Neural progenitor cell (in vitro differentiated cells): ENCODE data around the gene NCOA1. TPM values are rescaled to one million over a fixed set of nuclear protein-coding genes. Genes with fewer than 3 reads are reported as not detected.

Source experiments
- DNase-seq: peaks from one replicate; pipeline ENCODE4 v3.0.0-alpha.2; 2016; ENCODE audit warnings: low spot score
- H2AFZ ChIP-seq: fragments of 200-600 bp; sonication (generic); replicated peaks from 2 replicates; pipeline ENCODE4 v1.6.1; 2016; ENCODE audit warnings: antibody characterized with exemption
- H3F3A ChIP-seq: fragments of 200-600 bp; sonication (generic); 2 replicates; pipeline ENCODE4 v1.6.1; 2016; ENCODE audit warnings: antibody characterized with exemption, low read depth
- H3K27ac ChIP-seq: fragments of 200-600 bp; sonication (generic); 2 replicates; pipeline ENCODE4 v1.5.1; 2016; ENCODE audit warnings: mild to moderate bottlenecking
- H3K27me3 ChIP-seq: fragments of 200-600 bp; sonication (generic); 2 replicates; pipeline ENCODE4 v1.6.1; 2016; ENCODE audit warnings: mild to moderate bottlenecking, moderate library complexity
- H3K36me3 ChIP-seq: fragments of 200-600 bp; sonication (generic); 2 replicates; pipeline ENCODE4 v1.5.1; 2016
- H3K4me1 ChIP-seq: fragments of 200-600 bp; sonication (generic); 2 replicates; pipeline ENCODE4 v1.6.1; 2016; ENCODE audit warnings: mixed run types
- H3K4me2 ChIP-seq: fragments of 200-600 bp; sonication (generic); 2 replicates; pipeline ENCODE4 v1.6.1; 2016
- H3K4me3 ChIP-seq: fragments of 200-600 bp; sonication (generic); 2 replicates; pipeline ENCODE4 v1.5.1; 2016
- H3K79me2 ChIP-seq: fragments of 200-600 bp; sonication (generic); 2 replicates; pipeline ENCODE4 v1.6.1; 2016; ENCODE audit warnings: low read depth
- H3K9ac ChIP-seq: fragments of 200-600 bp; sonication (generic); 2 replicates; pipeline ENCODE4 v1.6.1; 2016
- H3K9me3 ChIP-seq: fragments of 200-600 bp; sonication (generic); 2 replicates; pipeline ENCODE4 v1.5.1; 2016; ENCODE audit warnings: low read depth
- H4K20me1 ChIP-seq: fragments of 200-600 bp; sonication (generic); 2 replicates; pipeline ENCODE4 v1.6.1; 2016; ENCODE audit warnings: low read depth
- H3K27ac Mint-ChIP-seq: 3 replicates; pipeline ENCODE4 v1.8.0; 2021; ENCODE audit warnings: mixed read lengths
- H3K27me3 Mint-ChIP-seq: 2 replicates; pipeline ENCODE4 v1.8.0; 2022; ENCODE audit warnings: low read depth, mild to moderate bottlenecking, inconsistent platforms, moderate library complexity, mixed read lengths; ENCODE audit not compliant: insufficient read depth
- H3K36me3 Mint-ChIP-seq: 3 replicates; pipeline ENCODE4 v1.8.0; 2021; ENCODE audit warnings: mixed read lengths
- H3K4me1 Mint-ChIP-seq: 3 replicates; pipeline ENCODE4 v1.8.0; 2021; ENCODE audit warnings: mixed read lengths
- H3K4me3 Mint-ChIP-seq: 3 replicates; pipeline ENCODE4 v1.8.0; 2021; ENCODE audit warnings: mild to moderate bottlenecking, moderate library complexity, mixed read lengths
- H3K9me3 Mint-ChIP-seq: 3 replicates; pipeline ENCODE4 v1.8.0; 2020; ENCODE audit warnings: mixed read lengths
- EZH2 ChIP-seq: fragments of 200-600 bp; sonication (generic); IDR thresholded peaks from 2 replicates; pipeline ENCODE4 v1.6.1; 2017; ENCODE audit warnings: antibody characterized with exemption, mild to moderate bottlenecking, moderate library complexity
- EZH2phosphoT487 ChIP-seq: fragments of 200-600 bp; sonication (generic); IDR thresholded peaks from 2 replicates; pipeline ENCODE4 v1.6.1; 2017; ENCODE audit warnings: antibody characterized with exemption
- total RNA-seq: library from RNA; depleted of rRNA; stranded (reverse); fragments of >200 nt; gene quantifications from 2 replicates; pipeline ENCODE4 v1.2.3, GENCODE V29; 2015; ENCODE audit warnings: low replicate concordance
- TF ChIP-seq, protein P1 (sequence below): fragments of 200-600 bp; sonication (generic); IDR thresholded peaks from 2 replicates; pipeline ENCODE4 v1.5.1; 2017; ENCODE audit warnings: antibody characterized with exemption, mild to moderate bottlenecking

NCOA1 gene
- total RNA-seq, 1 donor from 2014 or later, result 29.3 TPM

DNA sequence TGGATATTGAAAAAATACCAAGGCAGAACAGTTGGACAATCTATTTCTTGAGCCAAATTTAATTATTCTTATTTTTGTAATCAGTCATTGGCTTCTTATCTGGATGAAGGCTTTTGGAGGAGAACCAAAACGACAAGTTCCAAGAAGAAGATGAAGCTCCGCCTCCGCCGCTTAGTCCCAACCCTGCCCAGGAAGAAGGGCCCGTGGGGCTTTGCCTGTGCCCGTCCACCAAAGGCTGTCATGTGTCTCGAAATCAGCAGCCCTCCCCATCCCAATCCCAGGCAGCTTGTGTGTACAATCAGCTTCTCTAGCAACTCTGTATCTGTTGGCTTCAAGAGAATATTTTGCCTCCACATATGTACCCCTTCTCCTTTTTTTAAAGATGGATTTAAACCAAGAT lies 277.5 kb downstream of the NCOA1 start:
- Histone ChIP-seq H3K79me2 (no peaks in the 10 kb centered on the region), H2AFZ (no peak overlapping the region), H4K20me1 (no peaks in the 10 kb centered on the region), H3K4me1 (peaks cover 4% of the 10 kb centered on the region), H3K4me2 (no peak overlapping the region), H3K27me3 (no peaks in the 10 kb centered on the region), H3K27ac (no peak overlapping the region), H3K36me3 (peaks cover 8% of the 10 kb centered on the region), H3K4me3 (no peak overlapping the region), H3K9ac (no peak overlapping the region), H3K9me3 (no peaks in the 10 kb centered on the region), H3F3A (peaks cover 13% of the 10 kb centered on the region)
- TF ChIP-seq, protein P1, sequence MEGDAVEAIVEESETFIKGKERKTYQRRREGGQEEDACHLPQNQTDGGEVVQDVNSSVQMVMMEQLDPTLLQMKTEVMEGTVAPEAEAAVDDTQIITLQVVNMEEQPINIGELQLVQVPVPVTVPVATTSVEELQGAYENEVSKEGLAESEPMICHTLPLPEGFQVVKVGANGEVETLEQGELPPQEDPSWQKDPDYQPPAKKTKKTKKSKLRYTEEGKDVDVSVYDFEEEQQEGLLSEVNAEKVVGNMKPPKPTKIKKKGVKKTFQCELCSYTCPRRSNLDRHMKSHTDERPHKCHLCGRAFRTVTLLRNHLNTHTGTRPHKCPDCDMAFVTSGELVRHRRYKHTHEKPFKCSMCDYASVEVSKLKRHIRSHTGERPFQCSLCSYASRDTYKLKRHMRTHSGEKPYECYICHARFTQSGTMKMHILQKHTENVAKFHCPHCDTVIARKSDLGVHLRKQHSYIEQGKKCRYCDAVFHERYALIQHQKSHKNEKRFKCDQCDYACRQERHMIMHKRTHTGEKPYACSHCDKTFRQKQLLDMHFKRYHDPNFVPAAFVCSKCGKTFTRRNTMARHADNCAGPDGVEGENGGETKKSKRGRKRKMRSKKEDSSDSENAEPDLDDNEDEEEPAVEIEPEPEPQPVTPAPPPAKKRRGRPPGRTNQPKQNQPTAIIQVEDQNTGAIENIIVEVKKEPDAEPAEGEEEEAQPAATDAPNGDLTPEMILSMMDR, result no peak
- no peak for TF ChIP-seq EZH2phosphoT487
- TF ChIP-seq EZH2, result no peak
- no peak for DNase-seq
- Mint-ChIP-seq H3K36me3 (peaks cover 21% of the 10 kb centered on the region), H3K4me3 (no peak overlapping the region), H3K4me1 (peaks cover 7% of the 10 kb centered on the region), H3K27ac (no peak overlapping the region), H3K27me3 (no peaks in the 10 kb centered on the region), H3K9me3 (no peaks in the 10 kb centered on the region)

DNA sequence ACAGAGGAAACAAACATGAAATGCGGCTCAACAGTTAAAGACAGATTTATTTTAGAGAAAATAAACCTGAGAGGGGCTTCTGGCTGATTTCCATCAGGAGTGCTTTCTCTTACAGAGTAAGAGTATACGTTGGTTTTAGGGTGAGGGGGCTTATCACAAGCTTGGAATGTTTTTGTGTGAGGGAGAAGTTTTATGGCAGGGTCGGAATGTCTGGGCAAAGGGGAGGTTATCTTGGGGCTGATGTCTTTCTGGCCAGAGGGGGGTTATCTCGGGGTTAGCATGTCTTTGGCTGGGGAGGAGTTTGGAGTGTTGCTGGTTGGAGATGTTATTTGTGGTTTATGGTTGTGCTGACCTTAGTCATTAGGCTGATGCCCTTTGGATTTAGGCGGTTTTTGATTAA lies 280.0 kb downstream of the NCOA1 start:
- H3K9me3 ChIP-seq, result no peaks in the 10 kb centered on the region
- H3K79me2 ChIP-seq, result no peaks in the 10 kb centered on the region
- Mint-ChIP-seq H3K36me3 (peaks cover 12% of the 10 kb centered on the region), H3K27ac (no peak overlapping the region), H3K27me3 (no peaks in the 10 kb centered on the region), H3K4me1 (peaks cover 9% of the 10 kb centered on the region), H3K4me3 (no peak overlapping the region), H3K9me3 (no peaks in the 10 kb centered on the region)
- no peak overlapping the region for H3K9ac ChIP-seq
- TF ChIP-seq, protein P1, result no peak
- TF ChIP-seq EZH2phosphoT487, result no peak
- TF ChIP-seq EZH2, result no peak
- no peak overlapping the region for H3K27ac ChIP-seq
- no peak for DNase-seq
- H3K36me3 ChIP-seq, result peaks cover 8% of the 10 kb centered on the region
- no peak overlapping the region for H2AFZ ChIP-seq
- H3K4me1 ChIP-seq, result peaks cover 8% of the 10 kb centered on the region
- H3F3A ChIP-seq, result peaks cover 13% of the 10 kb centered on the region
- no peaks in the 10 kb centered on the region for H3K27me3 ChIP-seq
- no peaks in the 10 kb centered on the region for H4K20me1 ChIP-seq
- no peak overlapping the region for H3K4me3 ChIP-seq
- H3K4me2 ChIP-seq, result no peak overlapping the region

DNA sequence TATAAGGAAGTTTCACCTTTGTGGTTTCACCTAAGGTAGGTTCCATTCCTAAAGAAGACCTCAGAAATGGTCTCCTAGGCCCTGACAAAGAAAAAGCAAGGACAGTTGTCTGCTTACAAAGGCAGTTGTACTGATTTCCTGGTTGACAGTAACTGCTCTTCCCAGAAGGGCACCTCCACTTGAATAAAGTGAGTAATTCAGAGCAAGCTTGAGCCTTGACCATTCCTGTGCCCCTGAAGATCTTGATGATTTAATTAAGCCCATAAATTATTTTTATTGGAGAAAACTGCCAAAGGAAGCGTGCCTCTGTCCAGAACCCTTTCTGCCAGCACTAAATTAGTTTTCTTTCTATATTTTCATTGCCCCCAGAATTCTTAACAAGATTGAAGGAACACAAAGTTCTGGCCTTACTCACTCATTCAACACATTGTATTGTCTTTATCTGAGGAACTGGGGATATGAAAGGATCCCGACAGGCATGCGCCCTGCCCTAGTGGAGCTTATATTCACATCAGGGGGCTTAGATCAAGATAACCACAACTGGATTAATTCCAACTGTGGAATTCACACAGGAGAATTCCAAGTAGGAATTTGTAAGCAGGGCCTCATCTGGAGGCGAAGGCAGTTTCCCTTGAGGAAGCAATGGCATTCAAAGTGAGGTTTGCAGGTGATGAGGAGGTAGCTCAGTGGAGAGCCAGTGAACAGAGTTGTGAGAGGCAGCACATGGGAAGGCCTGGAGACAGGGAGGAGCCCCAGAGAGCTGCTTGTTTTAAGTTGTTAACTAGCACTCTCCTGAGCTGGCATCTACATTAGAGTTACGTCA lies 280.9 kb downstream of the NCOA1 start:
- Histone ChIP-seq H3K9ac (no peak overlapping the region), H3K4me3 (no peak overlapping the region), H3K79me2 (no peaks in the 10 kb centered on the region), H3K27ac (peak overlapping the region; percentile 23), H4K20me1 (no peaks in the 10 kb centered on the region), H2AFZ (no peak overlapping the region), H3K4me1 (peaks cover 8% of the 10 kb centered on the region), H3K27me3 (no peaks in the 10 kb centered on the region), H3K9me3 (no peaks in the 10 kb centered on the region), H3K36me3 (peaks cover 8% of the 10 kb centered on the region), H3F3A (peaks cover 13% of the 10 kb centered on the region), H3K4me2 (no peak overlapping the region)
- H3K27ac Mint-ChIP-seq, result peak overlapping the region; percentile 5
- DNase-seq, result peak; percentile 12
- peaks cover 2% of the 10 kb centered on the region for H3K9me3 Mint-ChIP-seq
- H3K27me3 Mint-ChIP-seq, result peaks cover 3% of the 10 kb centered on the region
- no peak overlapping the region for H3K4me3 Mint-ChIP-seq
- TF ChIP-seq, protein P1, result no peak
- TF ChIP-seq EZH2 (no peak), EZH2phosphoT487 (no peak)
- peaks cover 9% of the 10 kb centered on the region for H3K4me1 Mint-ChIP-seq
- peaks cover 14% of the 10 kb centered on the region for H3K36me3 Mint-ChIP-seq
